Right lung (tissue), 10 donors: ENCODE results near the gene KCNT1. TPM values are rescaled to one million over a fixed set of nuclear protein-coding genes. Genes with fewer than 3 reads are reported as not detected.
"Not testable (repeated sequence)": the region's sequence is repeated elsewhere in the genome, so short reads cannot be mapped to it uniquely, and the experiment has no call there.

ENCODE experiments used
- DNase-seq, 2 donors: peaks; one replicate each; pipeline ENCODE4 v3.0.0-alpha.2; 2013
- long read RNA-seq, 8 donors: transcript quantifications; one replicate each; lab custom pipeline, GENCODE V29; 2026
- polyA plus RNA-seq, 5 donors: library from polyadenylated mRNA; unstranded; fragments of 120-200 nt; gene quantifications; one replicate each; pipeline versions ENCODE4 v1.2.1 to v1.2.3, GENCODE V29; 2013; ENCODE audit warnings: inconsistent platforms in 1 of 5, low replicate concordance in 1 of 5; ENCODE audit not compliant: insufficient read length in 5 of 5, insufficient read depth in 1 of 5

The KCNT1 gene
- under 1 TPM; 0.21 to 0.90 (median 0.53) TPM for polyA plus RNA-seq
- long read RNA-seq, donor 1, result 0 reads
- long read RNA-seq, donor 2, result 0 reads
- long read RNA-seq, donor 3, result 0 reads
- long read RNA-seq, donor 4, result 0 reads
- long read RNA-seq, donor 5, result 0 reads
- long read RNA-seq, donor 6, result 0 reads
- long read RNA-seq, donor 7, result 0 reads
- long read RNA-seq, donor 8, result 0 reads

DNA sequence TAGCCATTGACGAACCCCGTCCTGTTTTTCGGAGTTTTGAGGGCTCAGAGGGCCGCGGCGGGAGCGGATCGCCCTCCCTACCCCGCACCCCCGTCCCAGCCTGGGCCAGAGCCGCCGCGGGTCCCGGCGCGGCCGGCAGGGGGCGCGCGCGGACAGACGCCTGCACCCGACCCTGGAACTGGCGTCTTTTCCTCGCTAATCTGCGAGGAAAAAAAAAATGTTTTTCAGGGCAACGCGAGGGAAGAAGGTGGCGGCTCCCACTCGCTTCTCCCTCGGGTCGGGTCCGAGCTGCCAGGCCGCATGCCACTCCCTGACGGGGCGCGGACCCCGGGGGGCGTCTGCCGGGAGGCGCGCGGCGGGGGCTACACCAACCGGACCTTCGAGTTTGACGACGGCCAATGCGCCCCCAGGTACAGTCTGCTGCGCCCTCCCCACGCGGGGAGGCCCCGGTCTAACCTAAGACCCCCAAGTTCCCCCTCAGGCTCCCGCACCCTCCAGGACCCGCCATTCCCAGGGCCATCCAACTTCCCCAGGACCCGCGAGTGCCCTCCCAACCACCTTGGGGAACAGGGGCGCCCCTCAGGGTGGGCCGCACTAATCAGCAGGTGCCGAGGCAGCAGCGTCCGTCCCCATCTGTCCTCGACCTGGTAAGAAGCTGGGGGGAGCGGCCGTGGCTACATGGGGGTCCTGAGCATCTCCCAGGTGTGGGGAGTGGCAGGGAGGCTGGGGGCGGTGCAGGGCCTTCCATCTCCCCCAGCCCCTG, at the start of gene KCNT1:
Gene KCNT1 (plus strand): TSS at position 227 of the 763 bp plus-strand sequence. CDS start 74 bp downstream, at position 301.
- peak; percentile 34 to 49 for DNase-seq

DNA sequence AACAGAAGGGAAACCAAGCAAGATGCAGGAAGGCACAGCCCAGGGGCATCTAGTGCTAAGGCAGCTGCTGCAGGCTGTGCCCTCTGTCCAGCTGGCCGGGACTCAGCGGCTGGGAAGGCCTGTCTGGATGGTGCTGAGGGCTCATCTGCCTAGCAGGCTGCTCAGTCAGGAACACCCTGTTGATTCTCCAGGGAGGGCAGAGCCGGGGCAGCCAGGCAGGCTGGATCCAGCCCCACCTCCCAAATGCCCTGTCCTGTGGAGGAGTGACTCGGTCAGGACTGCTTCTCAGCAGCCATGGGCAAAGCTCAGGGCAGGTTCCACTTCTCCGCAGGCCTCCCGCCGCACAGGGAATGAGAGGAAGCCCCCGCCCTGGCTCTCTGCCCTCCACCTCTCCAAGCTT, 46.7 kb upstream of the KCNT1 start:
- DNase-seq, result no peak

DNA sequence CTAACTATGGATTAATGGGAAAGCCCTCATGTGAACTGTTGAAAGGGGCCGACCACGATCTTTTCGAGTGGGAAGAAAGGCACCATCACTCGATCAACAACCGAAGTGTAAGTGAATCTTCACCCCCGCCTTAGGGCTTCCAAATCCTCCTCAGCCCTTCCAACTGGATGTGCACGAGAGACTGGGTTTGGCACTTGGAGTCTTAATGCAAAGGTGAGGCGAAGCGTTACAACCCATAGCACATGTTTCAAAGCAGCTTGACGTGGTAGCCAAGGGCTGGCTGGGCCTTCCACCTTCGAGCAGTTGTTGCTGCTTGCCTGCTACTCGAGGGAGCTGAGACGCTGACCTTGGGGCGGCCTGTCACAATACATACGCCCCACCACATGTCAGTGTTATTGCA, 44.6 kb upstream of the KCNT1 start:
- DNase-seq, result no peak

DNA sequence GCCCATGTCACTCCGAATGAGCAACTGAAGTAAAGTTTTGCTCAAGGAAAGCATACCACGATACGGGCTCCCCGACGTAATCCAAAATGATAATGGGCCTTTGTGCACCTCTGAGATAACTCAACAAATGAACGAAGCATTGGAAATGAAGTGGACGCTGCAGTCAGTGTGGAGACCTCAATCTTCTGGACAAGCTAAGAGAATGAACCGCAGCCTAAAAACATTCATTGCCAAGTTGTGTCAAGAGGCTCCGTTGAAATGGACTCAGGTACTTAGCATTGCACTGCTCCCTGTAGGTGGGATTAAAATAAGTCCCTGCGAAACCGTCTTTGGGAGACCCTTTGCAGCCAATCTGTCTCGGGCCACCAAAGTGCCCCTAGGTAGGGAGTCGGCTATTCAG, 42.7 kb upstream of the KCNT1 start:
- no peak for DNase-seq

DNA sequence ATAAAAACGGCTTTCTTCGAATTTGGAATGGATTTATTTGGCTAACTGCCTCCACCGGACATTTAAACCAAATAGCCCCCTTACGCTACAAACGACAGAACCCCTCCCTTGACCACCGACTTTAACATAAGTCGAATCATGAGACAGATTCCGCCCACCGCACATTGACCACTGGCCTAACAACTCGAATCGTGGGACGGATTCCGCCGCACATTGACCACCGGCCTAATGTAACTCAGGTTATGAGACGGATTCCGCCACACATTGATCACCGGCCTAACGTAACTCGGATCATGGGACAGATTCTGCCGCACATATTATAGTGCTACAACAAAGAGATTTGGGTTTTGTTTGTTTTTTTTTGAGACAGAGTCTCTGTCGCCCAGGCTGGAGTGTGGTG, 41.6 kb upstream of the KCNT1 start:
- no peak for DNase-seq

DNA sequence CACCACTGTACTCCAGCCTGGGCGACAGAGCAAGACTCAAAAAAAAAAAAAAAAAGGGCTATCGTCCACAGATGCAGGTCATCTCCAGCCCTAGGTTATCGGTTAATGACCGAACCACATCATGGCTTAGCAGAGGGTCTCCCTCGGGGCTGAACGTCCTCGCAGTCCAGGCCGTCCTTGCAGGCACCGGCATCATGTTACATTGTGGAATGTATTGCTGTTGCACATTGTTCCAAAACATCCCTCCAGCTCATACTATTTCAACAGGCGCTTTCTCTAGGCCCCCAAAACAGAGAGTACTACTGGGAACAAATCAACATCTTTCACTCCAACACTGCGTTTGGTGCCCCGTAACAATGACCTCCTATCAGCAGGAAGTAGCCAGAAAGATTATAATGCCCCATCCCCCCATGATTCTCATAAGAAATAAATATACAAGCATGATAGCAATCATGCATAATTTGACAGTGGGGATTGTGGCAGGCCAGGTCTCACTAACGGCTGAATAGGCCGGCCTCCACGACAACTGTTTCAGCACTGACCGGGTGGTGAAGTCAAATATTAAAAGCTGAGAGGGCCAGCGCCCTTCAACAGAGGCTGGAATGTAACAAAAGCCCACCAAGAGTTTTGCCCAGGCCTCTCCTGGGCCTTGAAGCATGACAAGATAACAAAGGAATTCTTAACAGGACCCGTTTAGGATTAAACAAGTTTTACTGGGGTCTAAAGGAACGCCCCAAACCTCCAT, 40.0 kb upstream of the KCNT1 start:
- no peak for DNase-seq

DNA sequence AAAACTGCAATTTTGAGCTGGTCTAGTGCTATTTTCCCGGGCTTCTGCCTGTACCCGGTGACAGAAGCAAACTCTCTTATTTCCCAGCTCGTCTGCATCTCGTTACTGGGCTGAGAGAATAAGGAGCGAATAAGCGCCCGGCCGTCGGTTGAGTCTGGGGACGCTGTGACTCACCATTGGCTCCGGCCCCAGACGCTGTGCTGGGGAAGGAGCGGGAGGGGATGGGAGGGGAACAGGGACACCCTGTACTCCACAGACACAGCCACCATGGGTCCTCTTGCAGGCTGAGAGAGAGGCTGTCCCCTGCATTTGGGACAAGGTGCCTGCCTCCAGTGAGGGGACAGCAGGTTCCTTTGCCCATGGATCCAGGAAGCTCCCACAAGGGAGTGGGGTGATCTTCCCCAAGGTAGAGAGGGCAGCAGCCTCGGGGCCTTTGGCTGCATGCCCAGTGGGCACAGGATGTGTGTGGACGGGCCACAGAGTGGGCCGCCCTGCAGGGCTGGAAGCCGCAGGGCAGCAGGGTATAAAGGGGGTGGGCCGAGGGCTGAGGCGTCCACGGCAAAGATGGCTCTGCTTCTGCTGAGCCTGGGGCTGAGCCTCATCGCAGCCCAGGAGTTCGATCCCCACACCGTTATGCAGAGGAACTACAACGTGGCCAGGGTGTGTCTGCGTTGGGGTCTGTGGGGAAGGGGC, 39.1 kb upstream of the KCNT1 start, which contains the start of gene LCN9:
Gene LCN9 (plus strand): TSS at position 552 of the 693 bp plus-strand sequence. CDS start 13 bp downstream, at position 565.
- no peak for DNase-seq

DNA sequence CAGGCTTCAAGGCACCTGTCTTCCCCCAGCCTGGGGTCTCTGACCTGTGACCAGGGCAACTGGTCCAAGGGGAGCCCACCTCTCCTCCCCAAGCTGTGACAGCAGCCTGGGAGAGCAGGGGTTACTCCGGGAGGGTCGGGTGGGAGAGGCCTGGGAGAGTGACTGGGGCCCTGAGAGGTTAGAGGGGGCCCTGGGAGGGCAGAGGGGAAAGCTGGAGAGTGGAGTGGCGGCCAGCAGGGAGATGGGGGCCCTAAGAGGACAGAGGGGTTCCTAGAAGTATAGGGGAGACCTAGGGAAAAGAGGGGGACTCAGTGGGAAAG, 38.6 kb upstream of the KCNT1 start:
- DNase-seq, result no peak

DNA sequence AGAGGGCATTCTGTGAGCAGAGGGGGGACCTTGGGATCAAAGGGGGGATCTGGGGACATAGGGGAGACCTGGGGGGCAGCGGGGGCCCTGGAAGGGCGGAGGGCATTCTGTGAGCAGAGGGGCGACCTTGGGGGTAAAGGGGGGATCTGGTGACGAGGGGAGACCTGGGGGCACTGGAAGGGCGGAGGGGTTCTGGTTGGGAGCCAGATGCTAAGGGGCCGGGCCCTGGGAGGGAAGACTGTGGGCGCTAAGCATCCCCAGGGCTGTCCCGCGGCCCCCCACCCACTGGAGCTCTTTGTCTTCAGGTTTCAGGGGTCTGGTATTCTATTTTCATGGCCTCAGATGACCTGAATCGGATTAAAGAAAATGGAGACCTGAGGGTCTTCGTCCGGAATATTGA, 38.1 kb upstream of the KCNT1 start:
- DNase-seq, result no peak

DNA sequence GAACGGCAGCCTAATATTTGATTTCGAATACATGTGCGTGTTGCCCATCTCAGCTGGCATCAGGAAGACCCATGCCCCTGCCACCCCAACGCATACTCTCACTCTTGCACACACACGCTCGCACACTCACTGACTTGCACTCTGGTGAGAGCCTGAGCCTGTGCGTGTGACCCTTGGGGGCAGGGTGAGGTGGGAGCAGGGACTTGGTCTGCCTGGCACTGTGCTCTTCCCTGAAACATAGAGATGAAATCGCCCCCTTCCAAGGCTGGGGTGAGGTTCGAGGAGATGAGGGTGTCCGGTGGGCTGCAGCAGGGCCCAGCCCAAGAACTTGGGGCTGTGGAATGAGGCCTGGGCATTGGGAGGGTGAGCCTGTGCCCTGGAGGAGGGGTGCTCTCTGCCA, 37.7 kb upstream of the KCNT1 start:
- no peak for DNase-seq

DNA sequence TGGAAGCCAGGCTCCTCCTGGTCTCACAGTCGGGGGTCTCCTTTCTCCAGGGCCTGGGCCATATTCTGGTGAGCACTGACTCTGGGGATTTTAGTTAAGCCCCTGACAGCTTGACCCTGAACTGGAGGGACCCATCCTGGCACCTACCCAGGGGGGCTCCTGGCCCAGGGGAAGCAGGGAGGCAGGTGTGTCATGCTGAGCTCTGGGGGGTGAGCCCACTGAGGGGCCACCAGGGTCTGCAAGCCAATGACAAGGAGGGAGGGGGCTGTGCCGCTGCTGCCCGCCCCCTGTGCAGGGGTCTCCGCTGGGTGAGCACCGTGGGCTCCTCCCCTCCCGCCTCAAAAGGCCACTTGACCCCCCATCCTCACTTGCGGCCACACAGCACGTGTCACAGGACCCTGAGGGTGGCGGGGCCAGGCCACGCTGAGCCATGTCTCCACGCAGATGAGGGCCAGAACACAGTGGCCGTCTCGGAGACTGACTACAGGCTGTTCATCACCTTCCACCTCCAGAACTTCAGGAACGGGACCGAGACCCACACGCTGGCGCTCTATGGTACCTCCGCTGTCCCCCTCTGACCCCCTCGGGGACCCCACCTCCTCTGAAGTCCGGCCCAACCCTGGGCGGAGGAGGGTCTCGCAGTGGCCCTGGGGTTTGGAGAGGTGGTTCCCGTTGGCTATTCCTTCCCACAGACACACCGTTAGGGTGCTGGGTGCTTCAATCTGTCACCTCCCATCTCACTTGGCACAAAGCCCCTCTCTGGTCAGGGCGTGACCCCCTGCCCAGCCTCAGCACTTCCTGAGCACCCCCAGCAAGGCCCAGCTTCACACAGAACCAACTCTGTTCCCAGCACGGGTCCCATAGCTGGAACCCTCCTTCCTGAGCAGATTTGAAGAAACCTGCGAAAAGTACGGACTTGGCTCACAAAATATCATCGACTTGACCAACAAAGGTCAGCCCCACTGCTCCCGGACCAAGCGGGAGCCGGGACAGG, 36.9 kb upstream of the KCNT1 start:
- no peak for DNase-seq

DNA sequence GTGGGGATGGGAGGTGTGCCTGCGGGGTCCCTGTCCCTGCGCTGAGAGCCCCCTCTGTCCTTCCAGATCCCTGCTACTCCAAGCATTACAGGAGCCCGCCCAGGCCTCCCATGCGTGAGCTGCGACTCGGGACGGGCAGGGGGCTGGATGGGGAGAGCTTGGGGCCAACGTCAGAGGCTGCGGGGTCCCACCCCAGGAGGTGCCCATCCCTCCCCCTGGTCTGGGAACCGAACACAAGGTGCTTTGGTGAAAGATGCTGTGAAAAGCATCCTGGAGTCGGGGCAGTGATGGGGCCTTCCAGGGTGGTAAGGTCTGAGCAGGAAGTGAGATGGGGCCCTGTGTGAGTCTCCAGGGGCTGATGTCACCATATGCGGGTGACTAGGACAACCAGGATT, 36.2 kb upstream of the KCNT1 start:
- no peak for DNase-seq

DNA sequence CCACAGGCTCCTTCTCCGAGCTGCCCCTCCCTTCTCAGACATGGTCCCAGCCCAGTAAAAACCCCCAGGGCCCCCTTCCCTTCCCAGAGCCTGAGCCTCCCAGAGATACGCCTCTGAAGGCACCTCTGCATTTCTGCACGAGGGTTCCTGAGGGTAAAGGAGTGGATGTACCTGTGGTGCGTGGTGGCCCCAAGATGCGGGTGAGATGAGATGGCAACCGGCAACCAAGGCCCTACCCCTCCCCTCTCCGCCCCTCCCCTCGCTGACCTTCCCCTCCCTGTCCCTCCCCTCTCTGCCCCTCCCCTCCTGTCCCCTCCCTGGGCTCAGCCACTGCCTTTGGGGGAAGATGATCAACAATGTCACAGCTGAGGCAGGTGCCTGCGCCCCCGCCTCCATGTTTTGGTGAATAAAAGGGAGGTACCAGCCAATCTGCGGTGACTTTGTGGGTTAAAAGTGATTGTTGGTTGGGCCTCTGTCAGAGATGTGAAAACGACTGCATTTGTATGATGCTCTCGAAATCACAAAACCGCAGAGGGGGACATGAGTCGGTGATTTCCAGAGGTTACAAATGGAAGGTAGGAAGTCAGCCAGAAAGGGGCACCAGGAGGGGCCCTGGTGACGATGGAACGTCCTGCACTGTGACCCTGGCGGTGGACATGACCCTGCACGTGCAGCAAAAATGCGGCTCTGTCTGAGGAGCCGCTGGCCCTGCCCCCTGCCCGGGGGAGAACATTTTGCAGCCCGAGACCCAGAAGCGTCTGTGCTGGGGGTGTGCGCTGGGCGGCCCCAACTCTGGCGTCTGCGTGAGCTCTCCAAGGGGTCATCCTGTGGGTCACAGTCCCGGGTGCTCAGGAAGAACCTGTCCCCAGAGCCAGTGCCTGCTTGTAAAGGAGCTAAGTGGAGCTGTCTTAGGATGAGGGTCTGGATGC, 35.2 kb upstream of the KCNT1 start:
- no peak for DNase-seq

DNA sequence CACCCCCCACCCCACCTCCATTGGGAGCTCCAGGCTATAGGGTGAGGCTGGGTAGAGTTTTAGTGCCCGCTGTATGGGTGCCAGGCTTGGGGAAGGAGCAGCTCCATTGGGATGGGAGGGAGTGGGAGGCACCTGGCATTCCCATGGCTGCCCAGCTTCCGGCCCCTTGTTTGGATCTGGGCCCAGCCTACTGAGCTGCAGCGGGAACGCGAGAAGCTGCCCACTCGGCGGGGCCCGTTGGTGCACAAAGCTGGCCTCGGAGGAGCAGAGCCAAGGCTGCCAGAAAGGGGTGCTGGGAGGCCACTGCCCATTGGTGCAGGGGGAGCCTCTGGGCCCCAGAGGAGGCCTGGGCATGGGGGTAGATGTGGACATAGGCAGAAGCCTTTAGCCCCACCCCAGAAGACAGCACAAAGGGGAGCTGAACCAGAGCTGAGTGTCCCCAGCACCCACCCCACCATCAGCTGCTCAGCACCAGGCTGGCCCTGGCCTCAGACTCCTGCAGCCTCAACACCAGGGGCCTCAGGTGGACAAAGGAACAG, 34.5 kb upstream of the KCNT1 start:
- no peak for DNase-seq

DNA sequence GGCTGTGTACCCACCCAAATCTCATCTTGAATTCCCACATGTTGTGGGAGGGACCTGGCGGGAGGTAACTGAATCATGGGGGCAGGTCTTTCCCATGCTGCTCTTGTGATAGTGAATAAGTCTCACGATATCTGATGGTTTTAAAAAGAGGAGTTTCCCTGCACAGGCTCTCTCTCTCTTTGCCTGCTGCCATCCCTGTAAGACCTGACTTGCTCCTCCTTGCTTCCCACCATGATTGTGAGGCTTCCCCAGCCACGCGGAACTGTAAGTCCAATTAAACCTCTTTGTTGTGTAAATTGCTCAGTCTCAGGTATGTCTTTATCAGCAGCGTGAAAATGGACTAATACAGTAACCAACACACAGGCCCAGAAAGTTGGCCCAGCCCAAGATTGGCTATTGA, 33.0 kb upstream of the KCNT1 start:
- not testable (repeated sequence) for DNase-seq

DNA sequence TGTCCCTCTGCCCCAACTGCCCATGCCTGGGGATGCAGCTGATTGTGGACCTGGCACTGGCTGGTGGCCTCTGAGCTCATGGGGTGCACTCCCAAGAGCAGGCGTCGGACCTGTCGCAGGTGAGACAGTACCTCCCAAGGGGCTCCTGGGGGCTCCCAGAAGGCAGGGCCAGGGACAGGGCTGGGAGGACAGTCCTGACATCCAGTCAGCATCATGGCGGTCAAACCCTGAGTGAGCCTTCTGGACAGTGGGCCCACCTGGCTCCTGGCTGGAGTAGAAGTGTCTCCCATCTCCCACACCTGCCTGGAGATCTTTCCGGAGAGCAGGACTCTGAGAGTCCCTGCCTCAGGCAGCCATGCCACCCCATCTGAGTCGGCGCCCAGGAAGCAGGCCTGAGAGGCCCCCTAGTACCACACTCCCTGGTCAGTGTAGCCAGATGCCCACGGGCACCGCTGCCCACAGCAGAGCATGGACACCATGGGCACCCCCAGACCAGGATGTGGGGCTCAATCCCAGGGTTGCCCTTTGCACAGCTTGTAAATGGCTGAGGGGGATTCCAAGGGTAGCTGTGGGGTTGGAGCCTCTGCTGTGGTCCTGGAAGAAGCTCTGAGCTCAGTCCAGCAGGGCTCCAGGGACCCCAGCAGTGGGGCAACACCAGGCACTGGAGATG, 32.2 kb upstream of the KCNT1 start:
- DNase-seq, result no peak

DNA sequence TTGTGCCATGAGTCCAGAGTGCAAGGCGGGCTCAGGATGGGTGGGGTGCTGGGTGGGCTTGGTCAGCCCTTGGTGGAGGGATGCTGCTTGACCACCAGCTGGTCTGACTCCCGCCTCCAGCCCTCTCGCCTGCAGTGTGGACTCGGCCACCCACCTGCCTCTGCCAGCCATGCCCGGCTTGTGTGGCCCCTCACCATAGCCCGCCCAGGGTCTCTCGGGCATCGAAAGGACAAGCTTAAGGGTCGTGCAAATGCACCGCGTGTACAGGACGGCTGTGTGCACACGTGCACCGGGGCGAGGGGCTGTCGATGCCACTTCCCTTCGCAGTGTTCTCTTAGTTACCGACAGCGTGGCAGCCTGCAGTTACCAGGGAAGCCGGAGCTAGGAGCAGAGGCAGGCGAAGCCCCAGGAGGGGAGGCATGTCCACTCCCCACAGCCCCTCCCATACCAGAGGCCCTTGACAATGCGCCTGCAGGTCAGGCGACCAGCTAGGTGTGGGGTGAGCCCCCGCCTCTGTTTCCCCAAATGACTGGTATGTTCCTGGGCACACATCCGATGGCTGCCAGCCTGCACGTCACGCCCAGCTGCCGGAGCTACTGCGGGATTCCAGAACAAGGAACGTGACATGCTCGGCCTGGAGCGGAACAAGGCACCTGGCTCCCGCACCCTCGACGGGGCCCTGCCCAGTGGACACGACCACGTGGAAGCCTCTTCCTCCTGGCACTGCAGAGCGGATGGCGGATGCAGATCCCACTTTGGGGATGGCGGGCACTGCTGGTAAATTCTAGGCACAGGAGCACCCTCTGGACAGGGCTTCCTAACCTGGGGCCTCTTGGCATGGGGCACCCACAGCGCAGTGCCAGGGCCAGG, 31.0 kb upstream of the KCNT1 start:
- no peak for DNase-seq

DNA sequence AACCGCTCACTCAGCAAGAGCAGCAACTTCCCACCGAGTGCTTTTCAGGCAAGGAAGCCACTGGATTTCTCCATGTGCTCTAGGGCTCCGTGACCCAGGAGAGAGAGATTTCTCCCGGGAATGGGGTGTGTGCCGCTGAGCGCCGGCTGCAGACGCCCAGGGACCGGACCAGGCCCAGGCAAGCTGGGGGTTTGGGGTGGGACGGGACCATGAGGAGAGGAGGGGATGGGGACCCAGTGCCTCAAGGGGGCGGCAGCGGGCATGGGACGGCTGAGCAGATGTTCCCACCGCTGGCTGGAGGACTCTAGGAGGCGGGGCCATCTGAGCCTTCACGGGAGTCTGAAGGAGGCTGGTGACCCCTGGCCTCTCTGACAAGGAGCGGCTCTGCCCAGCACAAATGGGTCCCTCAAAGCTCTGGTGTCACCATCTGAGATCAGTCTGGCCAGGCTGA, 30.4 kb upstream of the KCNT1 start:
- no peak for DNase-seq
